Heart left ventricle (tissue), 16 donors: Measurements from ENCODE around the gene SPDL1. TPM values are rescaled to one million over a fixed set of nuclear protein-coding genes. Genes with fewer than 3 reads are reported as not detected.
"Not testable (repeated sequence)": the region's sequence is repeated elsewhere in the genome, so short reads cannot be mapped to it uniquely, and the experiment has no call there.

Source experiments
- ATAC-seq, 4 donors: fragments of 200-7000 bp; cut with Tn5 transposase; one replicate each; pipeline ENCODE4 v1.9.1; 2020 to 2022; ENCODE audit warnings: moderate library complexity in 4 of 4, mild to moderate bottlenecking in 3 of 4, moderate number of reproducible peaks in 1 of 4
- DNase-seq, 5 donors: peaks; one replicate each; pipeline ENCODE4 v3.0.0-alpha.2; 2020
- H3K27ac ChIP-seq, 12 donors: fragments of 200-600 bp; sonication (generic) in 4 of 12; one replicate each; pipeline versions ENCODE4 v1.5.0 to v1.8.0; 2016 to 2022; ENCODE audit warnings: mild to moderate bottlenecking in 2 of 12
- H3K27me3 ChIP-seq, 9 donors: fragments of 200-600 bp; sonication (generic) in 2 of 9; one replicate each; pipeline versions ENCODE4 v1.5.1 to v1.8.0; 2016 to 2022; ENCODE audit warnings: mild to moderate bottlenecking in 3 of 9
- H3K36me3 ChIP-seq, 9 donors: fragments of 200-600 bp; sonication (generic) in 2 of 9; one replicate each; pipeline versions ENCODE4 v1.5.0 to v1.8.0; 2018 to 2022; ENCODE audit warnings: mild to moderate bottlenecking in 2 of 9
- H3K4me1 ChIP-seq, 12 donors: fragments of 200-600 bp; sonication (generic) in 4 of 12; one replicate each; pipeline versions ENCODE4 v1.5.0 to v1.8.0; 2016 to 2022; ENCODE audit warnings: mild to moderate bottlenecking in 3 of 12
- H3K4me3 ChIP-seq, 12 donors: fragments of 200-600 bp; sonication (generic) in 4 of 12; one replicate each; pipeline versions ENCODE4 v1.5.0 to v1.8.0; 2017 to 2022; ENCODE audit warnings: mild to moderate bottlenecking in 9 of 12, moderate library complexity in 4 of 12
- H3K9me3 ChIP-seq, 12 donors: fragments of 200-600 bp; sonication (generic) in 4 of 12; one replicate each; pipeline versions ENCODE4 v1.5.0 to v1.8.0; 2016 to 2022; ENCODE audit warnings: mild to moderate bottlenecking in 1 of 12
- POLR2A ChIP-seq, 2 donors: fragments of 450-650 bp; IDR thresholded peaks; one replicate each; pipeline ENCODE4 v1.6.1; 2017; ENCODE audit warnings: antibody characterized with exemption in 2 of 2, mild to moderate bottlenecking in 2 of 2, moderate library complexity in 2 of 2
- WGBS, 4 donors: extraction: QIAGEN DNeasy Blood & Tissue Kit in 2 of 4; methylation state at CpG; one replicate each; pipeline versions ENCODE4 v1.1.5 to v1.1.7; 2013 to 2018; 5-methylcytosine and 5-hydroxymethylcytosine counted together
- intact Hi-C, 10 donors: fragments of 100-400 bp; cut with DNase I; formaldehyde crosslinking; loops; one replicate each; pipeline versions ENCODE4 v1.11.1 to v1.14.2; 2022
- polyA plus RNA-seq, 2 donors: library from polyadenylated mRNA; stranded (reverse); fragments of 200-250 nt; gene quantifications; one replicate each; pipeline ENCODE4 v1.2.3, GENCODE V29; 2013
- total RNA-seq, 9 donors: library from RNA; depleted of rRNA in 2 of 9; stranded (reverse); fragments of >200 nt in 2 of 9; fragmentation: NEBNext Ultra II Directional in 3 of 9; extraction: Animal tissue kit (Norgen Biotek cat#: 25700) in 3 of 9; gene quantifications; one replicate each; pipeline versions ENCODE4 v1.1.0 to v1.2.4, GENCODE V29; 2016 to 2023
- TF ChIP-seq, protein P1 (sequence below), 12 donors: fragments of 200-600 bp; sonication (generic) in 4 of 12; IDR thresholded peaks; one replicate each; pipeline versions ENCODE4 v1.5.0 to v1.8.0; 2018 to 2022; ENCODE audit warnings: antibody characterized with exemption in 12 of 12, mild to moderate bottlenecking in 5 of 12
- donor health status: ischemic (EF 13 %, LVEDD 7.1; RV severe dilation, severe dysfunction).
- donor health status: healthy with polysubstance abuse.
- donor health status: DM: no; HTN: yes; CAD: no.
- donor health status: DM: no; HTN: no; CAD: no.
- donor health status: ischemic (EF 25% LVEDD 6.9; RV normal size, moderate dysfunction).
- donor health status: ischemic (EF 25% LVEDD 5.7; RV mildly dilated, moderate dysfunction).
- donor health status: healthy.
- donor health status: DM: yes; HTN: yes; CAD: no.
- donor health status: ischemic (EF 35%, LVEDD 5.7; RV mildly dilated, moderate dysfunction).
- donor health status: nonischemic (EF 11% LVEDD 7.7; RV severe dilation, severe dysfunction).
- donor health status: DM: yes; HTN: yes; CAD: no.
- donor health status: PGD.
- donor health status: ischemic (EF 29% LVEDD 5.4; RV normal size, mild dysfunction).
- donor health status: nonischemic (EF 23%, LVEDD 6.1; RV moderate dilation, normal function).

Gene SPDL1
- total and polyA plus RNA-seq, 11 donors: 2.2 to 7.0 (median 5.0) TPM

DNA sequence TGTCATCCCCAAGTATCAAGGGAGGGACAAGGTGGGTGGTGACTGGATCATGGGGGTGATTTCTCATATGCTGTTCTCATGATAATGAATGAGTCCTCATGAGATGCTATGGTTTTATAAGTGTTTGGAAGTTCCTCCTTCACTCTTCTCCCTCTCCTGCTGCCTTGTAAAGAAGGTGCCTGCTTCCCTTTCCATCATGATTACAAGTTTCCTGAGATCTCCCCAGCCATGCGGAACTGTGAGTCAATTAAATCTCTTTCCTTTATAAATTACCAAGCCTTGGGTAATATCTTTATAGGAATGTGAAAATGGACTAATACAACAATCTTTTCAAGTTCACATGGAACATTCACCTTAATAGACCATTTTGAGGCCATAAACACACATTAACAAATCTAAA is 32.0 kb downstream of the SPDL1 start:
- peaks cover 0 to 11% (median 0%) of the 10 kb centered on the region in 12 donors for H3K9me3 ChIP-seq
- TF ChIP-seq, protein P1, sequence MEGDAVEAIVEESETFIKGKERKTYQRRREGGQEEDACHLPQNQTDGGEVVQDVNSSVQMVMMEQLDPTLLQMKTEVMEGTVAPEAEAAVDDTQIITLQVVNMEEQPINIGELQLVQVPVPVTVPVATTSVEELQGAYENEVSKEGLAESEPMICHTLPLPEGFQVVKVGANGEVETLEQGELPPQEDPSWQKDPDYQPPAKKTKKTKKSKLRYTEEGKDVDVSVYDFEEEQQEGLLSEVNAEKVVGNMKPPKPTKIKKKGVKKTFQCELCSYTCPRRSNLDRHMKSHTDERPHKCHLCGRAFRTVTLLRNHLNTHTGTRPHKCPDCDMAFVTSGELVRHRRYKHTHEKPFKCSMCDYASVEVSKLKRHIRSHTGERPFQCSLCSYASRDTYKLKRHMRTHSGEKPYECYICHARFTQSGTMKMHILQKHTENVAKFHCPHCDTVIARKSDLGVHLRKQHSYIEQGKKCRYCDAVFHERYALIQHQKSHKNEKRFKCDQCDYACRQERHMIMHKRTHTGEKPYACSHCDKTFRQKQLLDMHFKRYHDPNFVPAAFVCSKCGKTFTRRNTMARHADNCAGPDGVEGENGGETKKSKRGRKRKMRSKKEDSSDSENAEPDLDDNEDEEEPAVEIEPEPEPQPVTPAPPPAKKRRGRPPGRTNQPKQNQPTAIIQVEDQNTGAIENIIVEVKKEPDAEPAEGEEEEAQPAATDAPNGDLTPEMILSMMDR (IDR thresholded peaks at IDR 0.05): no peak
- TF ChIP-seq POLR2A (IDR thresholded peaks at IDR 0.05): no peak
- no peak for ATAC-seq
- intact Hi-C loops: no loop called here
- H3K4me3 ChIP-seq: no peak overlapping the region
- no peak overlapping the region for H3K27ac ChIP-seq
- H3K4me1 ChIP-seq: no peaks in the 10 kb centered on the region
- H3K36me3 ChIP-seq: no peaks in the 10 kb centered on the region
- 72 to 81% (median 78%) methylated on average over 1 of the region's 1 CpG for WGBS, 4 donors
- H3K27me3 ChIP-seq: peaks cover 0 to 4% (median 0%) of the 10 kb centered on the region in 9 donors
- no peak for DNase-seq

DNA sequence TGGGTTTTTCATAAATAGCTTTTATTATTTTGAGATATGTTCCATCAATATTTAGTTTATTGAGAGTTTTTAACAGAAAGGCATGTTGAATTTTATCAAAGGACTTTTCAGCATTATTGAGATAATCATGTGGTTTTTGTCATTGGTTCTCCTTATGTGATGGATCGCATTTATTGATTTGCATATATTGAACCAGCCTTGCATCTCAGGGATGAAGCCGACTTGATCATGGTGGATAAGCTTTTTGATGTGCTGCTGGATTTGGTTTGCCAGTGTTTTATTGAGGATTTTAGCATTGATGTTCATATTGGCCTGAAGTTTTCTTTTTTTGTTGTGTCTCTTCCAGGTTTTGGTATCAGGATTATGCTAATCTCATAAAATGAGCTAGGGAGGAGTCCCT is 40.7 kb downstream of the SPDL1 start:
- H3K27ac ChIP-seq, H3K36me3 ChIP-seq: not testable (repeated sequence)

DNA sequence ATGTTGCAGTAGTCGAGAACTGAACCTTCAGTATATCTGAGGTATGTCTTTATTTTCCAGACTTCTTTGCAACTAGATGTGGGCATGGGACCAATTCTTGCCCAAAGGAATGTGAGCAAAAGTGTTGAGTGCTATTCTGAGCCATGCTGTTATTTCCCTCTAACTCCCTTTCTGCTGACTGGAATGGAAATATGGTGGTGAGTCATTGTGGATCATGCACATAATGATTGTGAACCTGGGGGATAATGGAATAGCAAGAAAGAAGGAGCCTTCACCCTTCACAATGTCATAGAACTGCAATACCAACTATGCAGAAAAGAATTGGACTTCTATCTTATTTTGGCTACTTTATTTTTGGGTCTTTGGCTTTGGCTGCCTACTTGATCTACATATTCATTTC is 43.2 kb downstream of the SPDL1 start:
- no peak overlapping the region for H3K4me3 ChIP-seq
- no peaks in the 10 kb centered on the region for H3K27me3 ChIP-seq
- ATAC-seq (no peak), DNase-seq (no peak)
- 54 to 91% (median 71%) methylated on average over 1 of the region's 1 CpG for WGBS, 4 donors
- intact Hi-C loops: no loop called here
- no peak for TF ChIP-seq POLR2A (IDR thresholded peaks at IDR 0.05)
- TF ChIP-seq, protein P1 (IDR thresholded peaks at IDR 0.05): no peak
- no peaks in the 10 kb centered on the region for H3K36me3 ChIP-seq
- H3K9me3 ChIP-seq: peaks cover 0 to 9% (median 0%) of the 10 kb centered on the region in 12 donors
- H3K4me1 ChIP-seq: no peaks in the 10 kb centered on the region
- H3K27ac ChIP-seq: no peak overlapping the region

More for the DNA sequence above, 40.7 kb downstream of the SPDL1 start:
- ATAC-seq, intact Hi-C loops, H3K4me3 ChIP-seq, H3K9me3 ChIP-seq, H3K27me3 ChIP-seq, DNase-seq, H3K4me1 ChIP-seq: not testable (repeated sequence)
- 90 to 97% (median 94%) methylated on average over 2 of the region's 2 CpGs for WGBS, 4 donors

DNA sequence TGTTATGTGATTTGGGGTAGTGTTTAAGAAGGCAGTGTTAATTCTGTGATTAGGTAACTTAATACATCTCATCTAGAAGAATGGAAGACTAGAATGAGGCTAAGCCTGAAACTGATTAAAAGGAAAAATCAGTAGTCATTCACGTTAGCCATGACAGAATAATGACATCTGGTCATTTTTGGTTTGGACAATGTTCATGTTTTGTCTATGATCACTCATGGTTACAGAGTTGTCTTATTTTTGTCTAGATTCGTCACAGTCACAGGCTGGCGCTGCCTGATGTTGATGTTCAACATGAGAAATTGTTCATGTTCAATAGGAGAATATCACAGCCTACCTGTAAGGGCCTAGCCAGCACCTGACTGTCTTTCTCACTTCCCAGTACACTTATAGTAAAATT is 44.0 kb downstream of the SPDL1 start:
- no peaks in the 10 kb centered on the region for H3K36me3 ChIP-seq
- H3K4me1 ChIP-seq: no peaks in the 10 kb centered on the region
- DNase-seq (no peak), ATAC-seq (no peak)
- no peaks in the 10 kb centered on the region for H3K27me3 ChIP-seq
- no peak overlapping the region for H3K27ac ChIP-seq
- 70 to 79% (median 79%) methylated on average over 3 of the region's 3 CpGs for WGBS, 4 donors
- H3K9me3 ChIP-seq: peaks cover 0 to 9% (median 0%) of the 10 kb centered on the region in 12 donors
- H3K4me3 ChIP-seq: no peak overlapping the region
- TF ChIP-seq, protein P1 (IDR thresholded peaks at IDR 0.05): no peak
- no peak for TF ChIP-seq POLR2A (IDR thresholded peaks at IDR 0.05)
- intact Hi-C loops: no loop called here

DNA sequence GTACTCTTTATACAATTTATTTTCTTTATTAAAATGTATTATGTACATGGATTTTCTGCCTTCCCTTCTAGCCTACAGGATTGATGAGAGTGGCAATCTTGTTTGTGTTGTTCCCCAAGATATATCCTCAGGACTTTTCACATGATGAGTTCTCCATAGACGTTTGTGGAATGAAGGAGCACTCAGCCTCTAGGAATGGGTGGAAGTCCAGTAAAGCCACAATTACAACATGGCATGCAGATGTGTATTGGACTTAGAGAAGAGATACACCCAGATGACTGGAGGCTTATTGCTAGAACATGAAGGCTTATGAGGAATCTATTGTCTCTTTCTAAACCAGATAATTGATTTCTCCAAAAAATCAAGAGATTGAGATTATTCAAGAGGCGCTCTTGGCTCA is 45.3 kb downstream of the SPDL1 start:
- intact Hi-C loops: no loop called here
- no peaks in the 10 kb centered on the region for H3K36me3 ChIP-seq
- ATAC-seq: no peak
- no peaks in the 10 kb centered on the region for H3K27me3 ChIP-seq
- H3K4me1 ChIP-seq: no peaks in the 10 kb centered on the region
- WGBS, 4 donors: 75 to 87% (median 79%) methylated on average over 2 of the region's 2 CpGs
- no peak for DNase-seq
- no peak overlapping the region for H3K27ac ChIP-seq
- no peak overlapping the region for H3K4me3 ChIP-seq
- H3K9me3 ChIP-seq: peaks cover 0 to 1% (median 0%) of the 10 kb centered on the region in 12 donors
- no peak for TF ChIP-seq POLR2A (IDR thresholded peaks at IDR 0.05)
- TF ChIP-seq, protein P1 (IDR thresholded peaks at IDR 0.05): no peak
